Loucy (cell line): ENCODE data around the gene ARVCF.

ENCODE experiments used
- EZH2phosphoT487 ChIP-seq: fragments of 200-600 bp; IDR thresholded peaks from 2 replicates; pipeline ENCODE4 v1.6.1; 2018; ENCODE audit warnings: antibody characterized with exemption, mild to moderate bottlenecking, moderate library complexity, borderline replicate concordance
- TF ChIP-seq, protein P1 (sequence below): fragments of 200-600 bp; sonication (generic); conservative IDR thresholded peaks from 2 replicates; pipeline ENCODE4 v1.5.1; 2014; ENCODE audit warnings: mild to moderate bottlenecking, antibody characterized with exemption, low read length

DNA sequence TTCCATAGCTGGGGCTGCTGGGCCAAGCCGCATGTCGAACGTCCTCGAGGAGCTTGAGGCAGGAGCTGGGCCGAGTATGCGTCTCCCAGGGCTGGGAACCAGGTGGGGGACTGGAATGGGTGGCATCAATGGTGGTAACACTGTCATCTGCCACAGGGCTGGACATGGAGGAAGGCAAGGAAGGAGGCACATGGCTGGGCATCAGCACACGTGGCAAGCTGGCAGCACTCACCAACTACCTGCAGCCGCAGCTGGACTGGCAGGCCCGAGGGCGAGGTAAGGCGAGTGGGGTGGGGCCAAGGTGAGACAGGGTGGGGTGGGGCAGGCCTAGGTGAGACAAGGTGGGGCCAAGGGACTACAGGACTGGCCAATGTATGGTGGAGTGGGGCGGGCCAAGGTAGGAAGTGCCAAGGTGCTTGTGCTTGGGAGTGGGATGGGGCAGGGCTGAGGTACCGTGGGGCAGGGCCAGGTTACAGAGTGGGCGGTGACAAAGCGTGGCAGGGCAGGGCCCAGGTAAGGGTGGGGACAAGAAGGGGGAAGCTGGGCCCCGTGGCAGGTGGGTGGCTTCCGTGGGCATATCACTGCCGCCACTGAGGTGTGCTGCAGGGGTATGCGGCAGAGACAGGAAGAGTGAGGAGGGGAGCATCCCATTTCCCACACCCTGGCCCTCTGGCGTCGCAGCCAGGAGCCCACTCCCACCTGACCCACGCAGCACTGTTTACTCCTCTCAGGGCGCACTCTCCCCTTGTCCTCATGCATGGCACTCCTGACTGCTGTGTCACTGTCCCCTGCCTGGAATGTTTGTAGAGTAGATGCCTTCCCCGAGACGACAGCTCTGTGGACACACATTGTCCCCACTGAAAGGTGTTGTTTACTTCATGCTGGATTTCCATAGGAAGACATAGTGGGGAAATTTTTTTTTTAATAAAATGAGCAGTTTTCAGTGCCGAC lies 36.0 kb upstream of the ARVCF start:
- TF ChIP-seq, protein P1, sequence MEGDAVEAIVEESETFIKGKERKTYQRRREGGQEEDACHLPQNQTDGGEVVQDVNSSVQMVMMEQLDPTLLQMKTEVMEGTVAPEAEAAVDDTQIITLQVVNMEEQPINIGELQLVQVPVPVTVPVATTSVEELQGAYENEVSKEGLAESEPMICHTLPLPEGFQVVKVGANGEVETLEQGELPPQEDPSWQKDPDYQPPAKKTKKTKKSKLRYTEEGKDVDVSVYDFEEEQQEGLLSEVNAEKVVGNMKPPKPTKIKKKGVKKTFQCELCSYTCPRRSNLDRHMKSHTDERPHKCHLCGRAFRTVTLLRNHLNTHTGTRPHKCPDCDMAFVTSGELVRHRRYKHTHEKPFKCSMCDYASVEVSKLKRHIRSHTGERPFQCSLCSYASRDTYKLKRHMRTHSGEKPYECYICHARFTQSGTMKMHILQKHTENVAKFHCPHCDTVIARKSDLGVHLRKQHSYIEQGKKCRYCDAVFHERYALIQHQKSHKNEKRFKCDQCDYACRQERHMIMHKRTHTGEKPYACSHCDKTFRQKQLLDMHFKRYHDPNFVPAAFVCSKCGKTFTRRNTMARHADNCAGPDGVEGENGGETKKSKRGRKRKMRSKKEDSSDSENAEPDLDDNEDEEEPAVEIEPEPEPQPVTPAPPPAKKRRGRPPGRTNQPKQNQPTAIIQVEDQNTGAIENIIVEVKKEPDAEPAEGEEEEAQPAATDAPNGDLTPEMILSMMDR, result no peak
- TF ChIP-seq EZH2phosphoT487, result no peak
